Mucosa of stomach (tissue), 1 donor: Measurements from ENCODE around the gene GIGYF1.
"Not testable (repeated sequence)": the region's sequence is repeated elsewhere in the genome, so short reads cannot be mapped to it uniquely, and the experiment has no call there.

Experiments used
- H3K27me3 ChIP-seq: one replicate; pipeline ENCODE4 v1.7.0; 2013; ENCODE audit warnings: mild to moderate bottlenecking, low read length; ENCODE audit not compliant: control insufficient read depth, insufficient read depth
- H3K36me3 ChIP-seq: one replicate; pipeline ENCODE4 v1.7.0; 2013; ENCODE audit warnings: low read length; ENCODE audit not compliant: control insufficient read depth, insufficient read depth
- H3K4me1 ChIP-seq: one replicate; pipeline ENCODE4 v1.7.0; 2013; ENCODE audit warnings: mild to moderate bottlenecking, low read length; ENCODE audit not compliant: control insufficient read depth, insufficient read depth
- H3K4me3 ChIP-seq: one replicate; pipeline ENCODE4 v1.7.0; 2013; ENCODE audit warnings: low read length
- H3K9ac ChIP-seq: one replicate; pipeline ENCODE4 v1.7.0; 2013; ENCODE audit warnings: mild to moderate bottlenecking, low read length, moderate library complexity
- H3K9me3 ChIP-seq: one replicate; pipeline ENCODE4 v1.7.0; 2013; ENCODE audit warnings: mild to moderate bottlenecking, low read length, moderate library complexity; ENCODE audit not compliant: control insufficient read depth
- donor health status: Pancreatic carcinoma.

The GIGYF1 gene

GRCh38 chr7:100671353-100672327 lies 22.4 kb downstream of the GIGYF1 start:
- Histone ChIP-seq H3K9ac (no peak overlapping the region), H3K4me3 (no peak overlapping the region), H3K36me3 (no peaks in the 10 kb centered on the region), H3K9me3 (no peaks in the 10 kb centered on the region), H3K27me3 (no peaks in the 10 kb centered on the region), H3K4me1 (peaks cover 5% of the 10 kb centered on the region)

GRCh38 chr7:100670074-100670473 lies 24.0 kb downstream of the GIGYF1 start:
- H3K9me3 ChIP-seq, result no peaks in the 10 kb centered on the region
- H3K36me3 ChIP-seq, result no peaks in the 10 kb centered on the region
- H3K4me1 ChIP-seq, result no peaks in the 10 kb centered on the region
- no peaks in the 10 kb centered on the region for H3K27me3 ChIP-seq
- H3K9ac ChIP-seq, result no peak overlapping the region
- H3K4me3 ChIP-seq, result no peak overlapping the region

- H3K27me3 ChIP-seq, H3K4me3 ChIP-seq, H3K4me1 ChIP-seq, H3K9ac ChIP-seq, H3K9me3 ChIP-seq, H3K36me3 ChIP-seq: not testable (repeated sequence)
Measured at GRCh38 chr7:100669106-100669505, 24.9 kb downstream of the GIGYF1 start.

GRCh38 chr7:100668069-100668449 lies 26.0 kb downstream of the GIGYF1 start:
- Histone ChIP-seq H3K36me3 (no peaks in the 10 kb centered on the region), H3K4me3 (no peak overlapping the region), H3K27me3 (no peaks in the 10 kb centered on the region), H3K4me1 (no peaks in the 10 kb centered on the region), H3K9me3 (no peaks in the 10 kb centered on the region), H3K9ac (no peak overlapping the region)

GRCh38 chr7:100667331-100668068 lies 26.6 kb downstream of the GIGYF1 start:
- no peaks in the 10 kb centered on the region for H3K9me3 ChIP-seq
- no peaks in the 10 kb centered on the region for H3K4me1 ChIP-seq
- no peak overlapping the region for H3K4me3 ChIP-seq
- no peaks in the 10 kb centered on the region for H3K27me3 ChIP-seq
- H3K36me3 ChIP-seq, result no peaks in the 10 kb centered on the region
- no peak overlapping the region for H3K9ac ChIP-seq

- H3K9me3 ChIP-seq, result no peaks in the 10 kb centered on the region
- H3K27me3 ChIP-seq, result no peaks in the 10 kb centered on the region
- no peaks in the 10 kb centered on the region for H3K4me1 ChIP-seq
- H3K4me3 ChIP-seq, result no peak overlapping the region
- no peaks in the 10 kb centered on the region for H3K36me3 ChIP-seq
- H3K9ac ChIP-seq, result no peak overlapping the region
Measured at GRCh38 chr7:100665168-100665726, 28.8 kb downstream of the GIGYF1 start.

- not testable (repeated sequence) for H3K9me3 ChIP-seq, H3K27me3 ChIP-seq
Measured at GRCh38 chr7:100662194-100662776, 31.8 kb downstream of the GIGYF1 start.

GRCh38 chr7:100655908-100656674 lies 38.0 kb downstream of the GIGYF1 start, which contains the start of gene ACTL6B:
Gene ACTL6B (minus strand): TSS chr7:100656448. CDS start chr7:100656354, 94 bp downstream.
- Histone ChIP-seq H3K36me3 (no peaks in the 10 kb centered on the region), H3K9me3 (no peaks in the 10 kb centered on the region), H3K4me3 (no peak within 1 kb of the TSS), H3K4me1 (peaks cover 4% of the 10 kb centered on the region), H3K27me3 (peaks cover 25% of the 10 kb centered on the region), H3K9ac (no peak within 1 kb of the TSS)

More at GRCh38 chr7:100662194-100662776, 31.8 kb downstream of the GIGYF1 start:
- not testable (repeated sequence) for H3K36me3 ChIP-seq, H3K4me3 ChIP-seq, H3K4me1 ChIP-seq, H3K9ac ChIP-seq

- H3K36me3 ChIP-seq, result no peaks in the 10 kb centered on the region
- peaks cover 4% of the 10 kb centered on the region for H3K4me1 ChIP-seq
- H3K4me3 ChIP-seq, result no peak overlapping the region
- H3K9ac ChIP-seq, result no peak overlapping the region
- H3K27me3 ChIP-seq, result peaks cover 25% of the 10 kb centered on the region
- no peaks in the 10 kb centered on the region for H3K9me3 ChIP-seq
Measured at GRCh38 chr7:100654908-100655831, 38.9 kb downstream of the GIGYF1 start.

- Histone ChIP-seq H3K9me3 (no peaks in the 10 kb centered on the region), H3K36me3 (no peaks in the 10 kb centered on the region), H3K4me3 (no peak overlapping the region), H3K27me3 (peaks cover 13% of the 10 kb centered on the region), H3K9ac (no peak overlapping the region), H3K4me1 (peaks cover 4% of the 10 kb centered on the region)
Measured at GRCh38 chr7:100649826-100650565, 44.1 kb downstream of the GIGYF1 start.
